Measurements from ENCODE around the gene ATXN1.

GRCh38 chr6:16399695-16400094, 361.6 kb downstream of the ATXN1 start:
- TF ChIP-seq, protein P1, sequence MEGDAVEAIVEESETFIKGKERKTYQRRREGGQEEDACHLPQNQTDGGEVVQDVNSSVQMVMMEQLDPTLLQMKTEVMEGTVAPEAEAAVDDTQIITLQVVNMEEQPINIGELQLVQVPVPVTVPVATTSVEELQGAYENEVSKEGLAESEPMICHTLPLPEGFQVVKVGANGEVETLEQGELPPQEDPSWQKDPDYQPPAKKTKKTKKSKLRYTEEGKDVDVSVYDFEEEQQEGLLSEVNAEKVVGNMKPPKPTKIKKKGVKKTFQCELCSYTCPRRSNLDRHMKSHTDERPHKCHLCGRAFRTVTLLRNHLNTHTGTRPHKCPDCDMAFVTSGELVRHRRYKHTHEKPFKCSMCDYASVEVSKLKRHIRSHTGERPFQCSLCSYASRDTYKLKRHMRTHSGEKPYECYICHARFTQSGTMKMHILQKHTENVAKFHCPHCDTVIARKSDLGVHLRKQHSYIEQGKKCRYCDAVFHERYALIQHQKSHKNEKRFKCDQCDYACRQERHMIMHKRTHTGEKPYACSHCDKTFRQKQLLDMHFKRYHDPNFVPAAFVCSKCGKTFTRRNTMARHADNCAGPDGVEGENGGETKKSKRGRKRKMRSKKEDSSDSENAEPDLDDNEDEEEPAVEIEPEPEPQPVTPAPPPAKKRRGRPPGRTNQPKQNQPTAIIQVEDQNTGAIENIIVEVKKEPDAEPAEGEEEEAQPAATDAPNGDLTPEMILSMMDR (conservative IDR thresholded peaks at IDR 0.05; ENCODE audit: low read length), result no peak
- TF ChIP-seq EZH2phosphoT487 (IDR thresholded peaks at IDR 0.05; ENCODE audit: borderline replicate concordance), result no peak

All from Loucy (cell line).